Mesodermal cell (in vitro differentiated cells): ENCODE measurements around the gene KLK4.

Experiments
- H3K27ac ChIP-seq: 2 replicates; pipeline ENCODE4 v1.7.0; 2013; ENCODE audit warnings: mild to moderate bottlenecking, low read depth, low read length, moderate library complexity; ENCODE audit not compliant: severe bottlenecking
- H3K36me3 ChIP-seq: 2 replicates; pipeline ENCODE4 v1.7.1; 2013; ENCODE audit warnings: mild to moderate bottlenecking, low read length, moderate library complexity; ENCODE audit not compliant: control insufficient read depth, insufficient read depth
- H3K4me1 ChIP-seq: one replicate; pipeline ENCODE4 v1.7.1; 2013; ENCODE audit warnings: mild to moderate bottlenecking, low read length; ENCODE audit not compliant: insufficient read depth, control insufficient read depth, poor library complexity, severe bottlenecking
- H3K4me3 ChIP-seq: 2 replicates; pipeline ENCODE4 v1.7.0; 2013; ENCODE audit warnings: low read length, control low read depth, mild to moderate bottlenecking; ENCODE audit not compliant: insufficient read depth, poor library complexity, severe bottlenecking; ENCODE audit errors: extremely low read depth
- H3K9me3 ChIP-seq: 2 replicates; pipeline ENCODE4 v1.7.1; 2013; ENCODE audit warnings: mild to moderate bottlenecking, low read length, moderate library complexity; ENCODE audit not compliant: control insufficient read depth
- WGBS, 2 experiments: methylation state at CpG; one replicate each; pipeline ENCODE4 v1.1.5; 2013; ENCODE audit warnings: missing lambda C conversion rate in 2 of 2; ENCODE audit not compliant: insufficient coverage in 2 of 2; 5-methylcytosine and 5-hydroxymethylcytosine counted together

KLK4 gene

DNA sequence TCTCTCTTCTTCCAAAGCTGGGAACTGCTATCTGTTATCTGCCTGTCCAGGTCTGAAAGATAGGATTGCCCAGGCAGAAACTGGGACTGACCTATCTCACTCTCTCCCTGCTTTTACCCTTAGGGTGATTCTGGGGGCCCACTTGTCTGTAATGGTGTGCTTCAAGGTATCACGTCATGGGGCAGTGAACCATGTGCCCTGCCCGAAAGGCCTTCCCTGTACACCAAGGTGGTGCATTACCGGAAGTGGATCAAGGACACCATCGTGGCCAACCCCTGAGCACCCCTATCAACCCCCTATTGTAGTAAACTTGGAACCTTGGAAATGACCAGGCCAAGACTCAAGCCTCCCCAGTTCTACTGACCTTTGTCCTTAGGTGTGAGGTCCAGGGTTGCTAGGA, 51.3 kb downstream of the KLK4 start:
- Histone ChIP-seq H3K4me1 (no peaks in the 10 kb centered on the region), H3K4me3 (no peak overlapping the region), H3K36me3 (no peaks in the 10 kb centered on the region), H3K27ac (no peak overlapping the region), H3K9me3 (peaks cover 11% of the 10 kb centered on the region)
- WGBS, 2 experiments = 77 to 92% methylated on average over 3 to 4 of the region's 4 CpGs

DNA sequence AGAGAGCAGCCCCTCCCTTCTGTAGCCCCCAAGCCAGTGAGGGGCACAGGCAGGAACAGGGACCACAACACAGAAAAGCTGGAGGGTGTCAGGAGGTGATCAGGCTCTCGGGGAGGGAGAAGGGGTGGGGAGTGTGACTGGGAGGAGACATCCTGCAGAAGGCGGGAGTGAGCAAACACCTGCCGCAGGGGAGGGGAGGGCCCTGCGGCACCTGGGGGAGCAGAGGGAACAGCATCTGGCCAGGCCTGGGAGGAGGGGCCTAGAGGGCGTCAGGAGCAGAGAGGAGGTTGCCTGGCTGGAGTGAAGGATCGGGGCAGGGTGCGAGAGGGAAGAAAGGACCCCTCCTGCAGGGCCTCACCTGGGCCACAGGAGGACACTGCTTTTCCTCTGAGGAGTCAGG, 52.3 kb downstream of the KLK4 start:
- H3K27ac ChIP-seq = no peak overlapping the region
- 54 to 56% methylated on average over 6 to 7 of the region's 7 CpGs for WGBS, 2 experiments
- H3K4me1 ChIP-seq = no peaks in the 10 kb centered on the region
- H3K9me3 ChIP-seq = peaks cover 11% of the 10 kb centered on the region
- no peaks in the 10 kb centered on the region for H3K36me3 ChIP-seq
- no peak overlapping the region for H3K4me3 ChIP-seq

DNA sequence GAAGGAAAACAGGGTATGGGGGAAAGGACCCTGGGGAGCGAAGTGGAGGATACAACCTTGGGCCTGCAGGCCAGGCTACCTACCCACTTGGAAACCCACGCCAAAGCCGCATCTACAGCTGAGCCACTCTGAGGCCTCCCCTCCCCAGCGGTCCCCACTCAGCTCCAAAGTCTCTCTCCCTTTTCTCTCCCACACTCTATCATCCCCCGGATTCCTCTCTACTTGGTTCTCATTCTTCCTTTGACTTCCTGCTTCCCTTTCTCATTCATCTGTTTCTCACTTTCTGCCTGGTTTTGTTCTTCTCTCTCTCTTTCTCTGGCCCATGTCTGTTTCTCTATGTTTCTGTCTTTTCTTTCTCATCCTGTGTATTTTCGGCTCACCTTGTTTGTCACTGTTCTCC, 53.8 kb downstream of the KLK4 start:
- H3K9me3 ChIP-seq = peaks cover 11% of the 10 kb centered on the region
- WGBS, 2 experiments = 75 to 80% methylated on average over 5 of the region's 6 CpGs
- no peak overlapping the region for H3K27ac ChIP-seq
- H3K4me3 ChIP-seq = no peak overlapping the region
- no peaks in the 10 kb centered on the region for H3K4me1 ChIP-seq
- H3K36me3 ChIP-seq = no peaks in the 10 kb centered on the region
